OCI-LY3 (cell line): Measurements from ENCODE around the gene MGAT4B.
A peak's percentile ranks its signal among the peaks of the same experiment; 100 is the strongest.

ENCODE experiments used
- H2AFZ ChIP-seq: fragments of 200-600, 300-600 bp; shearing (Covaris generic); 2 replicates; pipeline ENCODE4 v1.6.0; 2014; ENCODE audit warnings: antibody characterized with exemption, low read depth, low read length
- H3K27ac ChIP-seq: fragments of 200-600, 300-600 bp; sonication (generic); 2 replicates; pipeline ENCODE4 v1.5.1; 2014; ENCODE audit warnings: mild to moderate bottlenecking, low read length, moderate library complexity, mixed read lengths
- H3K27me3 ChIP-seq: fragments of 200-600, 300-600 bp; sonication (generic); 2 replicates; pipeline ENCODE4 v1.6.1; 2014; ENCODE audit warnings: low read depth, low read length, mixed read lengths
- H3K36me3 ChIP-seq: fragments of 200-600, 300-600 bp; sonication (generic); replicated peaks from 2 replicates; pipeline ENCODE3; 2014; ENCODE audit warnings: low read depth, low read length, mixed read lengths
- H3K4me1 ChIP-seq: fragments of 300-600, 200-600 bp; sonication (generic); 2 replicates; pipeline ENCODE4 v1.6.1; 2014; ENCODE audit warnings: low read length, mixed read lengths
- H3K4me2 ChIP-seq: fragments of 200-600, 300-600 bp; sonication (generic); 2 replicates; pipeline ENCODE4 v1.6.1; 2014; ENCODE audit warnings: low read length, mixed read lengths
- H3K4me3 ChIP-seq: fragments of 300-600, 200-600 bp; sonication (generic); 2 replicates; pipeline ENCODE4 v1.5.1; 2014; ENCODE audit warnings: antibody characterized with exemption, mild to moderate bottlenecking, low read length, moderate library complexity
- H3K79me2 ChIP-seq: fragments of 300-600, 200-600 bp; shearing (Covaris generic); 2 replicates; pipeline ENCODE4 v1.6.1; 2014; ENCODE audit warnings: mild to moderate bottlenecking, low read length, mixed read lengths
- H3K9ac ChIP-seq: fragments of 300-600, 200-600 bp; shearing (Covaris generic); 2 replicates; pipeline ENCODE4 v1.6.0; 2014; ENCODE audit warnings: mild to moderate bottlenecking, low read length, moderate library complexity
- H3K9me3 ChIP-seq: fragments of 200-600, 300-600 bp; shearing (Covaris generic); 2 replicates; pipeline ENCODE4 v1.6.1; 2014; ENCODE audit warnings: low read length, mixed read lengths; ENCODE audit not compliant: insufficient read depth
- H4K20me1 ChIP-seq: fragments of 200-600, 300-600 bp; sonication (generic); 2 replicates; pipeline ENCODE4 v1.6.1; 2016; ENCODE audit warnings: low read length, mixed read lengths; ENCODE audit not compliant: insufficient read depth
- EZH2phosphoT487 ChIP-seq: fragments of 200-600 bp; shearing (Covaris generic); IDR thresholded peaks from 2 replicates; pipeline ENCODE4 v1.6.1; 2018; ENCODE audit warnings: antibody characterized with exemption, mixed run types, low read depth
- TF ChIP-seq, protein P1 (sequence below): fragments of 200-600, 300-600 bp; sonication (generic); IDR thresholded peaks from 2 replicates; pipeline ENCODE4 v1.5.1; 2014; ENCODE audit warnings: antibody characterized with exemption, low read length, low read depth

Gene MGAT4B

GRCh38 chr5:179806250-179807048 lies at the start of gene MGAT4B:
MGAT4B (minus strand) TSS chr5:179806866; CDS start chr5:179806583, 283 bp downstream.
- peaks cover 16% of the 10 kb centered on the region for H4K20me1 ChIP-seq
- H2AFZ ChIP-seq, result peak within 1 kb of the TSS; percentile 42; the same call in 1 of the 2 replicates
- H3K27me3 ChIP-seq, result no peaks in the 10 kb centered on the region
- H3K9ac ChIP-seq, result peak within 1 kb of the TSS; percentile 94
- peaks cover 46% of the 10 kb centered on the region for H3K79me2 ChIP-seq
- H3K4me3 ChIP-seq, result peak within 1 kb of the TSS; percentile 97
- H3K4me1 ChIP-seq, result peaks cover 28% of the 10 kb centered on the region
- H3K9me3 ChIP-seq, result no peaks in the 10 kb centered on the region
- H3K4me2 ChIP-seq, result peak within 1 kb of the TSS; percentile 86
- no peak for TF ChIP-seq EZH2phosphoT487
- TF ChIP-seq, protein P1, sequence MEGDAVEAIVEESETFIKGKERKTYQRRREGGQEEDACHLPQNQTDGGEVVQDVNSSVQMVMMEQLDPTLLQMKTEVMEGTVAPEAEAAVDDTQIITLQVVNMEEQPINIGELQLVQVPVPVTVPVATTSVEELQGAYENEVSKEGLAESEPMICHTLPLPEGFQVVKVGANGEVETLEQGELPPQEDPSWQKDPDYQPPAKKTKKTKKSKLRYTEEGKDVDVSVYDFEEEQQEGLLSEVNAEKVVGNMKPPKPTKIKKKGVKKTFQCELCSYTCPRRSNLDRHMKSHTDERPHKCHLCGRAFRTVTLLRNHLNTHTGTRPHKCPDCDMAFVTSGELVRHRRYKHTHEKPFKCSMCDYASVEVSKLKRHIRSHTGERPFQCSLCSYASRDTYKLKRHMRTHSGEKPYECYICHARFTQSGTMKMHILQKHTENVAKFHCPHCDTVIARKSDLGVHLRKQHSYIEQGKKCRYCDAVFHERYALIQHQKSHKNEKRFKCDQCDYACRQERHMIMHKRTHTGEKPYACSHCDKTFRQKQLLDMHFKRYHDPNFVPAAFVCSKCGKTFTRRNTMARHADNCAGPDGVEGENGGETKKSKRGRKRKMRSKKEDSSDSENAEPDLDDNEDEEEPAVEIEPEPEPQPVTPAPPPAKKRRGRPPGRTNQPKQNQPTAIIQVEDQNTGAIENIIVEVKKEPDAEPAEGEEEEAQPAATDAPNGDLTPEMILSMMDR, result no peak
- H3K27ac ChIP-seq, result peak within 1 kb of the TSS; percentile 78
- peaks cover 3% of the 10 kb centered on the region for H3K36me3 ChIP-seq

- Histone ChIP-seq H3K4me2 (no peak overlapping the region), H3K4me1 (peaks cover 22% of the 10 kb centered on the region), H3K9me3 (no peaks in the 10 kb centered on the region), H3K27me3 (no peaks in the 10 kb centered on the region), H3K4me3 (no peak overlapping the region), H3K27ac (no peak overlapping the region), H2AFZ (no peak overlapping the region), H3K9ac (no peak overlapping the region), H3K36me3 (peaks cover 38% of the 10 kb centered on the region), H4K20me1 (no peaks in the 10 kb centered on the region), H3K79me2 (peaks cover 48% of the 10 kb centered on the region)
- TF ChIP-seq, protein P1, result no peak
- no peak for TF ChIP-seq EZH2phosphoT487
Measured at GRCh38 chr5:179854356-179854755, 47.7 kb upstream of the MGAT4B start.

GRCh38 chr5:179852993-179853547 lies 46.4 kb upstream of the MGAT4B start:
- Histone ChIP-seq H3K4me3 (peak overlapping the region; percentile 53), H3K4me2 (peak overlapping the region; percentile 78), H4K20me1 (no peaks in the 10 kb centered on the region), H3K79me2 (peaks cover 43% of the 10 kb centered on the region), H3K4me1 (peaks cover 22% of the 10 kb centered on the region), H3K9ac (peak overlapping the region; percentile 33; the same call in 1 of the 2 replicates), H3K9me3 (no peaks in the 10 kb centered on the region), H3K27ac (peak overlapping the region; percentile 87), H3K27me3 (no peaks in the 10 kb centered on the region), H2AFZ (no peak overlapping the region), H3K36me3 (peaks cover 45% of the 10 kb centered on the region)
- TF ChIP-seq, protein P1, result no peak
- no peak for TF ChIP-seq EZH2phosphoT487

DNA sequence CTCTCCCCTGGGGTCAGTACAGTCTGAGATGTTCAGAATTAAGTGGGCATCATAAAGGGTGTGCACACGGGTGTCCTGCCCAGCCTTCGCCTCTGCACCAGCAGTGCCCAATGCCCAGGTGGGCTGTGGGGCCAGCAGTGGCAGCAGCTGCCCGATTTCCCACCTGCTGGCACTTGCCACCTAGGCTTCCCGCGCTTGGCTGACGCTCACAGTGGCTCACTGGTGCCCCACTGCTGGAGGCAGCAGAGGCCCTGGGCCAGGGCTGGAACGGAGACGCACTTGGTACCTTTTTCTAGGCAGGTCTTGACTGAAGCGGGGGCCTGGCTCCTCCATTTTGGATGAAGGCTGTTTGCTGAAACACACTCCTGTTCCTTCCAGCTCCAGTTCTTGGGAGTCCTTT lies 35.0 kb upstream of the MGAT4B start:
- Histone ChIP-seq H3K4me2 (no peak overlapping the region), H3K4me3 (no peak overlapping the region), H3K27me3 (no peaks in the 10 kb centered on the region), H3K9me3 (peaks cover 8% of the 10 kb centered on the region; the same call in 1 of the 2 replicates), H3K79me2 (no peaks in the 10 kb centered on the region), H3K4me1 (no peaks in the 10 kb centered on the region), H3K9ac (no peak overlapping the region), H4K20me1 (peaks cover 17% of the 10 kb centered on the region; the same call in 1 of the 2 replicates), H2AFZ (no peak overlapping the region), H3K36me3 (peaks cover 64% of the 10 kb centered on the region), H3K27ac (no peak overlapping the region)
- TF ChIP-seq EZH2phosphoT487, result no peak
- TF ChIP-seq, protein P1, result no peak
